A549 (cell line): ENCODE data around the gene IPO13. TPM values are rescaled to one million over a fixed set of nuclear protein-coding genes. Genes with fewer than 3 reads are reported as not detected.

Experiments used
- ATAC-seq, 2 experiments: fragments of 200-7000 bp in 1 of 2; fragments of >200 bp in 1 of 2; cut with Nextera tagmentation in 1 of 2; cut with Tn5 transposase in 1 of 2; 3 replicates each; pipeline versions ENCODE4 v1.8.0 to v1.9.1; 2018 to 2020; ENCODE audit warnings: mild to moderate bottlenecking in 1 of 2, moderate library complexity in 1 of 2
- CTCF ChIA-PET: fragments of 300-600 bp; sonication (Branson Sonifier 250); formaldehyde crosslinking; extraction: SDS; loops from one replicate; lab custom pipeline; 2021; ENCODE audit warnings: antibody characterized with exemption, inconsistent platforms; lab: Yijun Ruan, JAX
- POLR2A ChIA-PET: fragments of 350-600 bp; formaldehyde crosslinking; extraction: SDS; loops from one replicate; lab custom pipeline; 2021; ENCODE audit warnings: antibody characterized with exemption, inconsistent platforms; lab: Yijun Ruan, JAX
- DNase-seq, 2 experiments: peaks; one replicate each; pipeline versions ENCODE4 v3.0.0 to v3.0.0-alpha.2; 2011 to 2016; ENCODE audit warnings: low read depth in 1 of 2, low spot score in 1 of 2
- FAIRE-seq: peaks from 2 replicates; lab custom pipeline; 2011; peaks lifted over from hg19 to GRCh38; lab: Jason Lieb, UNC
- H3K27ac ChIP-seq, 2 experiments: fragments of >200 bp; sonication (Bioruptor Twin); formaldehyde crosslinking; 3 replicates each; pipeline ENCODE4 v1.5.1; 2016 to 2017
- H3K4me1 ChIP-seq: fragments of >200 bp; sonication (Bioruptor Twin); formaldehyde crosslinking; 3 replicates; pipeline ENCODE4 v1.6.1; 2016
- H3K4me2 ChIP-seq: fragments of >200 bp; sonication (Bioruptor Twin); formaldehyde crosslinking; 3 replicates; pipeline ENCODE4 v1.6.1; 2016
- H3K4me3 ChIP-seq: fragments of >200 bp; sonication (Bioruptor Twin); formaldehyde crosslinking; 3 replicates; pipeline ENCODE4 v1.5.1; 2016
- H3K9me3 ChIP-seq: fragments of >200 bp; sonication (Bioruptor Twin); formaldehyde crosslinking; 3 replicates; pipeline ENCODE4 v1.6.1; 2016
- BHLHE40 ChIP-seq: IDR thresholded peaks from 2 replicates; pipeline ENCODE4 v1.6.1; 2012; ENCODE audit warnings: low read depth, low read length, inconsistent platforms
- CEBPB ChIP-seq, 2 experiments: fragments of >200 bp in 1 of 2; sonication (Bioruptor Twin) in 1 of 2; formaldehyde crosslinking in 1 of 2; IDR thresholded peaks; 2 replicates each; pipeline ENCODE4 v1.6.1; 2012 to 2016
- FOSB ChIP-seq: fragments of 250-450 bp; sonication (Bioruptor Pico); IDR thresholded peaks from 2 replicates; pipeline ENCODE4 v1.5.0; 2020; ENCODE audit warnings: mild to moderate bottlenecking, moderate library complexity
- HOXB13 ChIP-seq: fragments of 250-450 bp; sonication (Bioruptor Pico); IDR thresholded peaks from 2 replicates; pipeline ENCODE4 v1.5.0; 2020; ENCODE audit warnings: low read depth, mild to moderate bottlenecking, moderate library complexity
- MAFK ChIP-seq: fragments of 450-650 bp; IDR thresholded peaks from 2 replicates; pipeline ENCODE4 v1.6.1; 2014; ENCODE audit not compliant: partially characterized antibody
- POLR2A ChIP-seq: IDR thresholded peaks from 2 replicates; pipeline ENCODE4 v1.6.1; 2012; ENCODE audit warnings: mild to moderate bottlenecking, low read length
- POLR2AphosphoS2 ChIP-seq: conservative IDR thresholded peaks from 2 replicates; pipeline ENCODE4 v1.6.1; 2012; ENCODE audit warnings: low read length, improper control_type of control experiment, inconsistent platforms
- RAD21 ChIP-seq, 2 experiments: fragments of >200 bp in 1 of 2; sonication (Bioruptor Twin) in 1 of 2; formaldehyde crosslinking in 1 of 2; IDR thresholded peaks in 1 of 2; conservative IDR thresholded peaks in 1 of 2; 2 replicates in 1 of 2; 3 replicates in 1 of 2; pipeline ENCODE4 v1.6.1; 2012 to 2018; ENCODE audit warnings: inconsistent platforms in 1 of 2
- RNF2 ChIP-seq: fragments of 200-600 bp; sonication (generic); IDR thresholded peaks from 2 replicates; pipeline ENCODE4 v1.6.1; 2016; ENCODE audit warnings: low read depth, mild to moderate bottlenecking, antibody characterized with exemption, moderate library complexity, borderline replicate concordance
- SREBF2 ChIP-seq: fragments of 450-650 bp; IDR thresholded peaks from 2 replicates; pipeline ENCODE4 v1.6.1; 2014; ENCODE audit warnings: mild to moderate bottlenecking, moderate library complexity
- TFCP2L1 ChIP-seq: fragments of 250-450 bp; sonication (Bioruptor Pico); IDR thresholded peaks from 2 replicates; pipeline ENCODE4 v1.5.0; 2021; ENCODE audit warnings: mild to moderate bottlenecking
- TP53 ChIP-seq: fragments of 250-450 bp; sonication (Bioruptor Pico); IDR thresholded peaks from 2 replicates; pipeline ENCODE4 v1.5.0; 2021; ENCODE audit warnings: mild to moderate bottlenecking, moderate library complexity
- ZFP36 ChIP-seq: fragments of 450-650 bp; IDR thresholded peaks from 2 replicates; pipeline ENCODE4 v1.6.1; 2014; ENCODE audit warnings: borderline replicate concordance; ENCODE audit not compliant: partially characterized antibody
- WGBS: methylation state at CpG from one replicate; pipeline ENCODE4 v1.1.6; 2017; ENCODE audit errors: missing lambda C conversion rate; 5-methylcytosine and 5-hydroxymethylcytosine counted together
- polyA plus RNA-seq, 4 experiments: library from polyadenylated mRNA; depleted of rRNA in 3 of 4; stranded (reverse); fragments of >200 nt; fragmentation: RNase III in 1 of 4; extraction: RNeasy Plus Mini Kit Qiagen cat#74134 plus additional on column Dnase treatment in 1 of 4; gene quantifications; 2 replicates in 3 of 4; 3 replicates in 1 of 4; pipeline ENCODE4 v1.2.3, GENCODE V29; 2011 to 2017
- TF ChIP-seq, protein P1 (sequence below): fragments of >200 bp; sonication (Bioruptor Twin); formaldehyde crosslinking; IDR thresholded peaks from 3 replicates; pipeline ENCODE4 v1.5.1; 2016

The IPO13 gene
- polyA plus RNA-seq, 2 of the 4 experiments (the other 2 are of a cell fraction) = 8.1 to 15.8 TPM

DNA sequence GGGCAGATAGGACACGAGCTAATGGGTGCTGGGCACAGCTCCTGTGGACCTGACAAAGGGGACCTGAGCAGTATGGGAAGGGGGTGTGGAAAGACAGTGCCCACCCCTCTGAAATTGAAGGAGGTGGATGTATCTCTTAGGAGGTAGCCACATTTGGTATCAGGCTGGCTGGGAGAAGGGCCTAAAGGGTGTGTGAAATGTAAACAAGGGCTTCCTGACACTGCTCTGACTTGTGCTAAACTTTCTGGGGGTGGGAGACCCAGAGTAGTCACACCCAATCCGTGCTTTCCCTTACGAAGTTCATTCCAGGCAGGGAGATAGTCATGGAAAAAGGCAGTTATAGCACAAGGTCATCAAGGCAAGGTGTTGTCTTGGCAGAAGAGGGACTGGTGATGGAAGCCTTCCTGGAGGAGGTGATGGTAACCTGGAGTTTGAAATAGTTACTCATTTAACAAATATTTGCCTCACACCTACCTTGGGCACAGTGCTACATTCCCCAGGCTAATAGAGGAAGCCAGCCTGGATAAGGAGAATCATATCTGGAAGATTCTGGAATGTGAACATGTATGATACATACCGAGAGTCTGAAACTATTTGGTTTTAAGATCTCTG lies 39.3 kb downstream of the IPO13 start:
- 74% methylated on average over 4 of the region's 4 CpGs for WGBS
- no peak overlapping the region for H3K4me3 ChIP-seq
- ATAC-seq (no peak), DNase-seq (no peak), FAIRE-seq (no peak)
- no peak overlapping the region for H3K27ac ChIP-seq
- H3K4me2 ChIP-seq = no peak overlapping the region
- TF ChIP-seq BHLHE40 (no peak), MAFK (no peak), ZFP36 (peak; percentile 80), HOXB13 (CRISPR knock-in tag) (no peak), TFCP2L1 (CRISPR knock-in tag) (no peak)
- TF ChIP-seq, protein P1, sequence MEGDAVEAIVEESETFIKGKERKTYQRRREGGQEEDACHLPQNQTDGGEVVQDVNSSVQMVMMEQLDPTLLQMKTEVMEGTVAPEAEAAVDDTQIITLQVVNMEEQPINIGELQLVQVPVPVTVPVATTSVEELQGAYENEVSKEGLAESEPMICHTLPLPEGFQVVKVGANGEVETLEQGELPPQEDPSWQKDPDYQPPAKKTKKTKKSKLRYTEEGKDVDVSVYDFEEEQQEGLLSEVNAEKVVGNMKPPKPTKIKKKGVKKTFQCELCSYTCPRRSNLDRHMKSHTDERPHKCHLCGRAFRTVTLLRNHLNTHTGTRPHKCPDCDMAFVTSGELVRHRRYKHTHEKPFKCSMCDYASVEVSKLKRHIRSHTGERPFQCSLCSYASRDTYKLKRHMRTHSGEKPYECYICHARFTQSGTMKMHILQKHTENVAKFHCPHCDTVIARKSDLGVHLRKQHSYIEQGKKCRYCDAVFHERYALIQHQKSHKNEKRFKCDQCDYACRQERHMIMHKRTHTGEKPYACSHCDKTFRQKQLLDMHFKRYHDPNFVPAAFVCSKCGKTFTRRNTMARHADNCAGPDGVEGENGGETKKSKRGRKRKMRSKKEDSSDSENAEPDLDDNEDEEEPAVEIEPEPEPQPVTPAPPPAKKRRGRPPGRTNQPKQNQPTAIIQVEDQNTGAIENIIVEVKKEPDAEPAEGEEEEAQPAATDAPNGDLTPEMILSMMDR = no peak
- ChIA-PET CTCF (interaction anchor here (1.3 to 2.1 kb wide), 4 partner anchors 20 to 625 kb away, joined by 3 to 8 read pairs (median 4); no protein-coding TSS in a partner anchor), POLR2A (no interaction called here)
- H3K4me1 ChIP-seq = peaks cover 32% of the 10 kb centered on the region
- no peaks in the 10 kb centered on the region for H3K9me3 ChIP-seq

DNA sequence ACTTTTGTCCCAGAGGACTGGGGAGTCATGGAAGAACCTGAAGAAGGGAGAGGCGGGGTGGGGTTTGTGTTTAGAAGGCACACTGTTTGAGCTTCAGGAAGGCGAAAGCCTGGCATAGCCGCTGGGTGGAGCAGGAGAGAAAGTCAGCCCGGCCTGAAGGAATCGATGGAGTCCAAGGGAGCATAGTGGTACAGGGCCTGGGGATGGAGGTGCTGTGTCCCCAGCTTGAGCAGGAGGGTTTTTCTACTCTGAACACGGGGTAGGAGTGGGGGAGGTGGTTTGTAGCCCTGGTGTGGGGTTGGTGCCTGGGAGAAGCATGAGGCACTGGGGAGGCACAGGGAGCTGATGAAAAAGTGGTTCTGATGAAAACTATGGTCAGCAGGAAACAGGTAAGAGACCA lies 40.0 kb downstream of the IPO13 start:
- no peaks in the 10 kb centered on the region for H3K9me3 ChIP-seq
- no peak overlapping the region for H3K27ac ChIP-seq
- DNase-seq = no peak
- no peak for TF ChIP-seq TP53 (CRISPR knock-in tag)
- TF ChIP-seq FOSB = no peak
- ChIA-PET POLR2A (no interaction called here), CTCF (interaction anchor here (0.7 to 3.1 kb wide), 6 partner anchors 19 to 625 kb away, joined by 3 to 18 read pairs (median 6); no protein-coding TSS in a partner anchor)
- 67% methylated on average over 6 of the region's 6 CpGs for WGBS
- FAIRE-seq = no peak
- H3K4me3 ChIP-seq = no peak overlapping the region
- peaks cover 32% of the 10 kb centered on the region for H3K4me1 ChIP-seq
- H3K4me2 ChIP-seq = no peak overlapping the region
- ATAC-seq = 0 out of 6 replicates have a peak, but pooled peaks of 1 of the 2 experiments have one; percentile 5

DNA sequence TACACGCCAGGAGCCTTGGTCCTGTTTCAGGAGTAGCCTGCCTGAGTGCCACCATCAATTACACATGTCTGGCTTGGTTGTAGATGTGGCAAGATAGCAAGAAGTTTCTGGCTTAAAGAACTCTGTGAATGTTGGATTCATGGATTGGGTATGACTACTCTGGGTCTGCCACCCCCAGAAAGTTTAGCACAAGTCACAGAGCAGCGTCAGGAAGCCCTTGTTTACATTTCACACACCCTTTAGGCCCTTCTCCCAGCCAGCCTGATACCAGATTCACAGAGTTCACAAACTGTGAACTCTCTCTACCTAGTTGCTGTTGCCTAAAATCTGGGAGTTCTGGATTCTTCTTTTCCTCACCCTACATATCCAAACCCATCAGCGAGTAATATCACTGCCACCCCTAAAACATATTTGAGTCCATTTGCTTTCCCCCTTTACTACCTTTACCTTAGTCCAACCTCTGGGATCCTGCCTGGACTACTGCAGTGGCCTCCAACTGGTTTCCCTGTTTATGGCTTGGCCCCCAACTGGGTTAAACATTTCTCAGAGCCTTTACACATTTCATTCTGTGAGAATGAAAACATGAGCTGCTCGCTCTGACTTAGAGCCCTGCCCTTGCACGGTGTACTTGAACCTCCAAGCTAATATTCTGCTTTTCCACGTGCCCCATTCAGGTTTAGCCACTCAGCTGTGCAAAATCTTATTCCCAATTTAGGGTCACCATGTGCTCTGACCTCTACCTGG lies 40.6 kb downstream of the IPO13 start:
- Histone ChIP-seq H3K27ac (no peak overlapping the region), H3K4me1 (peaks cover 35% of the 10 kb centered on the region), H3K4me2 (no peak overlapping the region), H3K9me3 (no peaks in the 10 kb centered on the region), H3K4me3 (no peak overlapping the region)
- ChIA-PET CTCF (interaction anchor here (0.7 to 3.1 kb wide), 7 partner anchors 18 to 624 kb away, joined by 3 to 18 read pairs (median 8); no protein-coding TSS in a partner anchor), POLR2A (interaction anchor here (0.6 kb wide), 2 partner anchors 327 to 665 kb away, joined by 3 to 4 read pairs; no protein-coding TSS in a partner anchor)
- TF ChIP-seq POLR2A (no peak), POLR2AphosphoS2 (no peak), RAD21 (conservative IDR thresholded peaks at IDR 0.05 in 1 of 2, IDR thresholded peaks at IDR 0.05 in 1 of 2) (no peak), CEBPB (IDR thresholded peaks at IDR 0.05) (no peak), RNF2 (no peak)
- DNase-seq (no peak), ATAC-seq (no peak), FAIRE-seq (no peak)
- WGBS = 81% methylated on average over 6 of the region's 6 CpGs

DNA sequence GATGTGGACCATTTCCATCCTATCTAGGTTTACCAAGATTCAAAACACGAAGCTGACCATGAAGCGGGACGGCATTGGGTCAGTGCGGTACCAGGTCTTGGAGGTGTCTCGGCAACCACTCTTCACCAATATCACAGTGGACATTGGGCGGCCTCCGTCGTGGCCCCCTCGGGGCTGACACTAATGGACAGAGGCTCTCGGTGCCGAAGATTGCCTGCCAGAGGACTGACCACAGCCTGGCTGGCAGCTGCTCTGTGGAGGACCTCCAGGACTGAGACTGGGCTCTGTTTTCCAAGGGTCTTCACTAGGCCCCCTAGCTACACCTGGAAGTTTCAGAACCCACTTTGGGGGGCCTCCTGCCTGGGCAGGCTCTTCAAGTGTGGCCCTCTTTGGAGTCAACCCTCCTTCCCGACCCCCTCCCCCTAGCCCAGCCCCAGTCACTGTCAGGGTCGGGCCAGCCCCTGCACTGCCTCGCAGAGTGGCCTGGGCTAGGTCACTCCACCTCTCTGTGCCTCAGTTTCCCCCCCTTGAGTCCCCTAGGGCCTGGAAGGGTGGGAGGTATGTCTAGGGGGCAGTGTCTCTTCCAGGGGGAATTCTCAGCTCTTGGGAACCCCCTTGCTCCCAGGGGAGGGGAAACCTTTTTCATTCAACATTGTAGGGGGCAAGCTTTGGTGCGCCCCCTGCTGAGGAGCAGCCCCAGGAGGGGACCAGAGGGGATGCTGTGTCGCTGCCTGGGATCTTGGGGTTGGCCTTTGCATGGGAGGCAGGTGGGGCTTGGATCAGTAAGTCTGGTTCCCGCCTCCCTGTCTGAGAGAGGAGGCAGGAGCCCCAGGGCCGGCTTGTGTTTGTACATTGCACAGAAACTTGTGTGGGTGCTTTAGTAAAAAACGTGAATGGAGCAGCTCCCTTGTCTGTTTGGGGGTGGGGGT lies 43.8 kb downstream of the IPO13 start:
- peak; percentile 3 to 6; a peak in 3 of 6 replicates for ATAC-seq
- DNase-seq = no peak
- TF ChIP-seq, protein P1 = peak; percentile 9; the same call in 1 of the 3 replicates
- TF ChIP-seq SREBF2 = no peak
- TF ChIP-seq, all 56 proteins: peak for 1
- 71% methylated on average over 14 of the region's 19 CpGs for WGBS
- Histone ChIP-seq H3K27ac (peak overlapping the region; percentile 87 to 89), H3K4me1 (peaks cover 37% of the 10 kb centered on the region), H3K4me3 (peak overlapping the region; percentile 84), H3K4me2 (peak overlapping the region; percentile 98), H3K9me3 (no peaks in the 10 kb centered on the region)
- no peak for FAIRE-seq
- CTCF ChIA-PET = interaction anchor here (0.9 to 4.1 kb wide), 3 partner anchors 13 to 227 kb away, joined by 3 to 18 read pairs (median 7); no protein-coding TSS in a partner anchor
- POLR2A ChIA-PET = no interaction called here
